NOMO-1 treated with dmso at 0.1 percent for 144 hours (cell line): ENCODE measurements around the gene MED25.
"Not testable (repeated sequence)": the region's sequence is repeated elsewhere in the genome, so short reads cannot be mapped to it uniquely, and the experiment has no call there.

Experiments
- DNase-seq: peaks from one replicate; lab custom pipeline; 2025; ENCODE audit not compliant: unreplicated experiment; lab: John Stamatoyannopoulos, UW

Gene MED25

GRCh38 chr19:49812997-49813861, 4.9 kb upstream of the MED25 start, which contains the start of gene FUZ:
FUZ (minus strand) TSS chr19:49813292; CDS start chr19:49813106, 186 bp downstream.
- peak; percentile 88 for DNase-seq

- no peak for DNase-seq
Observed at GRCh38 chr19:49814010-49814409, 4.1 kb upstream of the MED25 start.

GRCh38 chr19:49816590-49816989, 1.5 kb upstream of the MED25 start:
- DNase-seq: no peak

- DNase-seq: no peak
Observed at GRCh38 chr19:49818649-49819370, 721 bp downstream of the MED25 start.

GRCh38 chr19:49819452-49820115, 1.5 kb downstream of the MED25 start:
- not testable (repeated sequence) for DNase-seq

GRCh38 chr19:49820125-49820524, 2.0 kb downstream of the MED25 start:
- DNase-seq: no peak

GRCh38 chr19:49823472-49823871, 5.4 kb downstream of the MED25 start:
- DNase-seq: no peak

- no peak for DNase-seq
Observed at GRCh38 chr19:49824662-49825061, 6.6 kb downstream of the MED25 start.

GRCh38 chr19:49827034-49827433, 8.9 kb downstream of the MED25 start:
- no peak for DNase-seq

GRCh38 chr19:49829200-49829599, 11.1 kb downstream of the MED25 start:
- DNase-seq: no peak

- no peak for DNase-seq
Observed at GRCh38 chr19:49829721-49830120, 11.6 kb downstream of the MED25 start.

- DNase-seq: no peak
Observed at GRCh38 chr19:49830766-49831165, 12.7 kb downstream of the MED25 start.

GRCh38 chr19:49831592-49831991, 13.5 kb downstream of the MED25 start:
- DNase-seq: no peak

GRCh38 chr19:49832556-49832955, 14.5 kb downstream of the MED25 start:
- DNase-seq: peak; percentile 19

GRCh38 chr19:49833599-49833998, 15.5 kb downstream of the MED25 start:
- DNase-seq: no peak

- no peak for DNase-seq
Observed at GRCh38 chr19:49835562-49835961, 17.5 kb downstream of the MED25 start.

GRCh38 chr19:49836176-49837008, 18.3 kb downstream of the MED25 start:
- DNase-seq: no peak

- DNase-seq: no peak
Observed at GRCh38 chr19:49837009-49837310, 18.9 kb downstream of the MED25 start.

GRCh38 chr19:49837425-49837824, 19.3 kb downstream of the MED25 start:
- DNase-seq: no peak

- DNase-seq: no peak
Observed at GRCh38 chr19:49838885-49839588, 20.9 kb downstream of the MED25 start.
